Testis (tissue), 3 donors: ENCODE data around the gene PLEKHG4B. TPM values are rescaled to one million over a fixed set of nuclear protein-coding genes. Genes with fewer than 3 reads are reported as not detected.
"Not testable (repeated sequence)": the region's sequence is repeated elsewhere in the genome, so short reads cannot be mapped to it uniquely, and the experiment has no call there.

Source experiments
- DNase-seq: peaks from one replicate; pipeline ENCODE4 v3.0.0-alpha.2; 2019
- H3K27ac ChIP-seq, 2 donors: fragments of 200-600 bp; sonication (generic); one replicate each; pipeline ENCODE4 v1.5.1; 2019
- H3K27me3 ChIP-seq: fragments of 200-600 bp; sonication (generic); one replicate; pipeline ENCODE4 v1.5.1; 2019
- H3K36me3 ChIP-seq: fragments of 200-600 bp; sonication (generic); one replicate; pipeline ENCODE4 v1.5.1; 2017; ENCODE audit warnings: low read depth; ENCODE audit errors: missing control alignments
- H3K4me1 ChIP-seq: fragments of 200-600 bp; sonication (generic); one replicate; pipeline ENCODE4 v1.5.1; 2019
- H3K4me3 ChIP-seq, 2 donors: fragments of 200-600 bp; sonication (generic); one replicate each; pipeline ENCODE4 v1.5.1; 2017 to 2019
- H3K9me3 ChIP-seq: fragments of 200-600 bp; sonication (generic); one replicate; pipeline ENCODE4 v1.5.1; 2017
- CTCF ChIP-seq, 3 experiments: fragments of 450-650 bp in 2 of 3; fragments of 200-600 bp in 1 of 3; sonication (generic) in 1 of 3; IDR thresholded peaks; one replicate each; pipeline ENCODE4 v1.5.1; 2016 to 2019; ENCODE audit warnings: antibody characterized with exemption in 3 of 3, mild to moderate bottlenecking in 2 of 3, moderate library complexity in 1 of 3
- POLR2A ChIP-seq: fragments of 450-650 bp; IDR thresholded peaks from one replicate; pipeline ENCODE4 v1.6.1; 2017; ENCODE audit warnings: antibody characterized with exemption, mild to moderate bottlenecking, moderate library complexity
- WGBS, 2 donors: methylation state at CpG; one replicate each; pipeline ENCODE4 v1.1.5; 2018; 5-methylcytosine and 5-hydroxymethylcytosine counted together
- intact Hi-C: fragments of 100-400 bp; cut with DNase I; formaldehyde crosslinking; loops from one replicate; pipeline ENCODE4 v1.15.1; 2023; ENCODE audit warnings: low total_unique reads
- polyA plus RNA-seq: library from polyadenylated mRNA; stranded (reverse); fragments of 350-450 nt; fragmentation: Illumina TruSeq; extraction: RNeasy Lipid Tissue Mini Kit (QIAGEN cat#74804); gene quantifications from one replicate; pipeline ENCODE4 v1.2.3, GENCODE V29; 2014; ENCODE audit warnings: low read depth, low replicate concordance; ENCODE audit not compliant: insufficient read depth
- total RNA-seq, 2 donors: library from RNA; depleted of rRNA; stranded (reverse); fragments of >200 nt; gene quantifications; one replicate each; pipeline ENCODE4 v1.2.3, GENCODE V29; 2016

PLEKHG4B gene
- total and polyA plus RNA-seq, 3 donors from 2014 or later: 3.2 to 6.9 (median 6.0) TPM

DNA sequence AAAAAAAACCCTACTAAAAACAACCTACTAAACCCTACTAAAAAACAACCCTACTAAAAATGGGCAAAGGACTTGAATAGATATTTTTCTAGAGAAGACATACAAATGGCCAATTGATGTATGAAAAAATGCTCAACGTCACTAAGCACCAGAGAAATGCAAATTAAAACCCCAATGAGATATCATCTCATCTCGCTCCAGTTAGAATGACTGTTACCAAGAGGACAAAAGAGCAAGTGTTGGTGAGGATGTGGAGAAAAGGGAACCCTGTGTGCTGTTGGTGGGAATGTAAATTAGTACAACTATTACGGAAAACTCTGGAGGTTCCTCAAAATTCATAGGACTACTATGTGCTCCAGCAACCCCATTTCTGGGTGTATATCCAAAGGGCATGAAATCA is 136.9 kb downstream of the PLEKHG4B start:
- intact Hi-C loops: no loop called here
- Histone ChIP-seq H3K4me1 (no peaks in the 10 kb centered on the region), H3K4me3 (no peak overlapping the region), H3K9me3 (no peaks in the 10 kb centered on the region), H3K27ac (no peak overlapping the region), H3K27me3 (no peaks in the 10 kb centered on the region), H3K36me3 (no peaks in the 10 kb centered on the region)
- WGBS, 2 donors: 95% methylated on average over 3 of the region's 3 CpGs
- TF ChIP-seq POLR2A (no peak), CTCF (IDR thresholded peaks at IDR 0.05) (no peak)
- no peak for DNase-seq

GRCh38 chr5:230711-231110 is 138.7 kb downstream of the PLEKHG4B start:
- 92 to 95% methylated on average over 12 to 14 of the region's 14 CpGs for WGBS, 2 donors
- no peaks in the 10 kb centered on the region for H3K4me1 ChIP-seq
- H3K9me3 ChIP-seq: no peaks in the 10 kb centered on the region
- no peak overlapping the region for H3K27ac ChIP-seq
- no peaks in the 10 kb centered on the region for H3K27me3 ChIP-seq
- H3K4me3 ChIP-seq: no peak overlapping the region
- DNase-seq: no peak
- intact Hi-C loops: no loop called here
- H3K36me3 ChIP-seq: no peaks in the 10 kb centered on the region
- TF ChIP-seq CTCF (IDR thresholded peaks at IDR 0.05) (no peak), POLR2A (no peak)

DNA sequence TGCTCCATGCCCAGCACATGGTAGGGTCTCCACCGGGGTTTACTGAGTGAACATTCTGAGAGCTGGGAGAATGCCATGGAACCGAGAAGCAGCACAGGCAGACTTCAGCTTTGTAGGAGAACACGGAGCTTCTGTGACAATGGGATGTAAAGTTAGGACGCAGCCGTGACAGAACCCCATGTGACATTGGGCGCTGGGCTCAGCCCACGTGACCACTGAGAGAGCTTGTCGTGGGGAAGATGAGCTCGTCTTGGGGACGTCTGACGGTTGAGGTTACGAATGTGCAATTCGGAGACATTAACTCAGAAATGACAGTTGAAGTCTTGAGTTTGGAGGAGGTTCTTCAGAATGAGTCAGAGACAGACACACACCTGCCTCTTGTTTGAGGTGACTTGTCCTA is 139.7 kb downstream of the PLEKHG4B start:
- no peak overlapping the region for H3K27ac ChIP-seq
- WGBS, 2 donors: 92 to 95% methylated on average over 13 of the region's 13 CpGs

GRCh38 chr5:233426-233825 is 141.5 kb downstream of the PLEKHG4B start:
- DNase-seq, H3K36me3 ChIP-seq, H3K9me3 ChIP-seq, H3K4me3 ChIP-seq, intact Hi-C loops, H3K27ac ChIP-seq, H3K4me1 ChIP-seq, H3K27me3 ChIP-seq: not testable (repeated sequence)
- 95 to 96% methylated on average over 20 of the region's 20 CpGs for WGBS, 2 donors

More for the DNA sequence above, 139.7 kb downstream of the PLEKHG4B start:
- DNase-seq: no peak
- TF ChIP-seq CTCF (IDR thresholded peaks at IDR 0.05) (no peak), POLR2A (no peak)
- intact Hi-C loops: no loop called here
- Histone ChIP-seq H3K9me3 (no peaks in the 10 kb centered on the region), H3K36me3 (no peaks in the 10 kb centered on the region), H3K4me1 (no peaks in the 10 kb centered on the region), H3K27me3 (no peaks in the 10 kb centered on the region), H3K4me3 (no peak overlapping the region)

DNA sequence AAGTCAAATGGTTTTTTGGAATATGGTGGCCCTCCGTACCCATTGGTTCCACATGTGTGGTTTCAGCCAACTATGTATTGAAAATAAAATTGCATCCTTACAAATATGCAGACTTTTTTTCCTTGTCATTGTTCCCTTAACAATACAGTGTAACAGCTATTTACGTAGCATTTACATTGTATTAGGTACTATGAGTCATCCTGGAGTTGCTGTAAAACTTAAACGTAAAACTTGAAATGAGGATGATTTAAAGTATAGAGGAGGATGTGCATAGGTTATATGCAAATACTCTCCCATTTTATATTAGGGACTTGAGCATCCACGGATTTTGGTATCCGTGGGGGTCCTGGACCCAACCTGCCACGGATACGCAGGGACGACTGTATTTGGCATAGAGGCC is 142.5 kb downstream of the PLEKHG4B start:
- Histone ChIP-seq H3K9me3 (no peaks in the 10 kb centered on the region), H3K27me3 (no peaks in the 10 kb centered on the region), H3K27ac (no peak overlapping the region), H3K36me3 (no peaks in the 10 kb centered on the region), H3K4me3 (no peak overlapping the region), H3K4me1 (no peaks in the 10 kb centered on the region)
- 92 to 94% methylated on average over 8 of the region's 8 CpGs for WGBS, 2 donors
- DNase-seq: no peak
- intact Hi-C loops: no loop called here
- TF ChIP-seq POLR2A (no peak), CTCF (IDR thresholded peaks at IDR 0.05) (no peak)

DNA sequence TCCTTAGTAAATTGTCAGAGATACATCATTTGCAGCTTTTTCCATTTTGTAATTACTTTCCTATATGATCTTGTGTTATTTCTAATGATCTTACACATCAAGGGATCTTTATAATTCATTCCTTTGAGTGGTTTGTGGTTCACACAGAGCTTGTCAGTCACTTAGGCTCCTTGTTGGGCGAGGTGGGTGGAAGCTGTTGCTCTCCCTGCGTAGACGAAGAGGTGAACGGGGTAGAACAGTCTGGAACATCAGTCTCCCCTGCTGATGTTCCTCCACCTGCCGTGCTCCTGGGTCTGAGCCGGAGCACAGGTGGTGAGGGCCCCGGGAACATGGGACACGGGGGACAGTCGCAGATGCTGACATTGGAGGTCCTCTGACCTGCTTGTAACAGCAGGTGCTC is 143.6 kb downstream of the PLEKHG4B start:
- 96% methylated on average over 7 to 9 of the region's 9 CpGs for WGBS, 2 donors

GRCh38 chr5:237931-238330 is 146.0 kb downstream of the PLEKHG4B start:
- 90 to 94% methylated on average over 8 of the region's 8 CpGs for WGBS, 2 donors
- H3K36me3 ChIP-seq, intact Hi-C loops, H3K27ac ChIP-seq, H3K4me1 ChIP-seq, DNase-seq, H3K9me3 ChIP-seq, H3K4me3 ChIP-seq, H3K27me3 ChIP-seq: not testable (repeated sequence)

More for the DNA sequence above, 143.6 kb downstream of the PLEKHG4B start:
- H3K4me3 ChIP-seq, H3K4me1 ChIP-seq, DNase-seq, H3K27ac ChIP-seq, H3K27me3 ChIP-seq, H3K9me3 ChIP-seq, intact Hi-C loops, H3K36me3 ChIP-seq: not testable (repeated sequence)
